Activated CD4-positive, alpha-beta memory T cell treated with anti-CD3 and anti-CD28 coated beads, Interleukin-2, amount 10 ng/mL, durations not matched to agents 7 days and 5 days (primary cell): ENCODE data around the gene CT45A10. TPM values are rescaled to one million over a fixed set of nuclear protein-coding genes. Genes with fewer than 3 reads are reported as not detected.
"Not testable (repeated sequence)": the region's sequence is repeated elsewhere in the genome, so short reads cannot be mapped to it uniquely, and the experiment has no call there.

ENCODE experiments used
- CTCF ChIA-PET: fragments of 350-600 bp; sonication (Branson Sonifier 250); formaldehyde crosslinking; loops from one replicate; lab custom pipeline; 2021; ENCODE audit warnings: antibody characterized with exemption, inconsistent platforms; lab: Charles Lee
- POLR2A ChIA-PET: fragments of 350-600 bp; sonication (Branson Sonifier 250); formaldehyde crosslinking; loops from one replicate; lab custom pipeline; 2021; ENCODE audit warnings: antibody characterized with exemption; lab: Charles Lee
- DNase-seq: peaks from one replicate; pipeline ENCODE4 v3.0.0-alpha.2; 2020
- H3K27ac Mint-ChIP-seq: one replicate; pipeline ENCODE4 v1.8.0; 2021; ENCODE audit warnings: mild to moderate bottlenecking, mixed read lengths
- H3K27me3 Mint-ChIP-seq: one replicate; pipeline ENCODE4 v1.8.0; 2021; ENCODE audit warnings: mixed read lengths
- H3K36me3 Mint-ChIP-seq: one replicate; pipeline ENCODE4 v1.8.0; 2021; ENCODE audit warnings: low read depth, mixed read lengths
- H3K4me1 Mint-ChIP-seq: one replicate; pipeline ENCODE4 v1.8.0; 2021; ENCODE audit warnings: mixed read lengths
- H3K4me3 Mint-ChIP-seq: one replicate; pipeline ENCODE4 v1.8.0; 2021; ENCODE audit warnings: mild to moderate bottlenecking, mixed read lengths
- H3K9me3 Mint-ChIP-seq: one replicate; pipeline ENCODE4 v1.8.0; 2021; ENCODE audit warnings: mixed read lengths
- total RNA-seq, 2 experiments: library from RNA; stranded (reverse); gene quantifications; one replicate each; pipeline ENCODE4 v1.2.3, GENCODE V29; 2021

Gene CT45A10
- total RNA-seq, 2 experiments from 2014 or later, result not detected

DNA sequence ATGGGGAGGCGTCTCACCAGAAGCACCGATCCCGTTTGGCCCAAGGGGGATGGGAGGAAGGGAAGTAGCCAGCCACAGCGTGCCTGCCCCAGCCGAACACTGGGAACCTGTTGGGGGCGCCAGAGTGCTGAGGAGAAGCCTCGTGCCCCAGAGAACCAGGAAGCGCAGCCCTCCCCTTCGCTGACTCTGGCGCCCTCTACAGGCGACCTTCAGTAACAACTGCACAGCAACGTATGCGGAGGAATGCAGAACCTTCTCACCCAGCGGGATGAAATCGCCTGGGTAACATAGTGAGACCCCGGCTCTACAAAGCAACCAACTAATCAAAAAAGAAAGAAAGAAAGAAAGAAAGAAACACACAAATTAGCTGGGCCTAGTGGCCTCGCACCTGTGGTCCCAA, 38.8 kb downstream of the CT45A10 start, which contains the start of gene CT45A8:
Gene CT45A8, minus strand, starts transcription at position 101 of the 400 bp plus-strand sequence. CDS start 3,755 bp downstream, outside the sequence.
- H3K27ac Mint-ChIP-seq, H3K27me3 Mint-ChIP-seq, H3K4me1 Mint-ChIP-seq, DNase-seq, H3K9me3 Mint-ChIP-seq, H3K4me3 Mint-ChIP-seq, CTCF ChIA-PET, POLR2A ChIA-PET, H3K36me3 Mint-ChIP-seq: not testable (repeated sequence)

DNA sequence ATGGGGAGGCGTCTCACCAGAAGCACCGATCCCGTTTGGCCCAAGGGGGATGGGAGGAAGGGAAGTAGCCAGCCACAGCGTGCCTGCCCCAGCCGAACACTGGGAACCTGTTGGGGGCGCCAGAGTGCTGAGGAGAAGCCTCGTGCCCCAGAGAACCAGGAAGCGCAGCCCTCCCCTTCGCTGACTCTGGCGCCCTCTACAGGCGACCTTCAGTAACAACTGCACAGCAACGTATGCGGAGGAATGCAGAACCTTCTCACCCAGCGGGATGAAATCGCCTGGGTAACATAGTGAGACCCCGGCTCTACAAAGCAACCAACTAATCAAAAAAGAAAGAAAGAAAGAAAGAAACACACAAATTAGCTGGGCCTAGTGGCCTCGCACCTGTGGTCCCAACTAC, 56.1 kb downstream of the CT45A10 start, which contains the start of gene CT45A7:
Gene CT45A7, minus strand, starts transcription at position 101 of the 400 bp plus-strand sequence. CDS start 3,747 bp downstream, outside the sequence.
- H3K27me3 Mint-ChIP-seq, H3K36me3 Mint-ChIP-seq, CTCF ChIA-PET, DNase-seq, H3K9me3 Mint-ChIP-seq, H3K27ac Mint-ChIP-seq, POLR2A ChIA-PET, H3K4me1 Mint-ChIP-seq, H3K4me3 Mint-ChIP-seq: not testable (repeated sequence)

Other genes starting within 250 kb of the CT45A10 start
- gene CT45A1, start 179.8 kb downstream of the CT45A10 start, total RNA-seq, result not detected
- gene CT45A3, start 125.3 kb downstream of the CT45A10 start, total RNA-seq, result not detected
- 1 to 10 TPM in 1 of 2 experiments, under 1 TPM in 1; 0.58 to 1.1 TPM for gene CT45A5, start 107.9 kb downstream of the CT45A10 start, total RNA-seq
- not detected for gene CT45A6, start 90.7 kb downstream of the CT45A10 start, total RNA-seq
- not detected for gene CT45A2, start 73.4 kb downstream of the CT45A10 start, total RNA-seq
- not detected for gene CT45A7, start 56.2 kb downstream of the CT45A10 start, total RNA-seq
- not detected for gene CT45A8, start 38.9 kb downstream of the CT45A10 start, total RNA-seq
- gene CT45A9, start 21.6 kb downstream of the CT45A10 start, total RNA-seq, result not detected
- not detected for gene SAGE1, start 272 bp upstream of the CT45A10 start, total RNA-seq
- 10 to 100 TPM; 19.2 to 19.3 TPM for gene MMGT1, start 80.5 kb upstream of the CT45A10 start, total RNA-seq
- 10 to 100 TPM; 18.6 to 20.9 TPM for gene SLC9A6, start 92.0 kb upstream of the CT45A10 start, total RNA-seq